ENCODE measurements around the gene EPHB3.

EPHB3 gene

DNA sequence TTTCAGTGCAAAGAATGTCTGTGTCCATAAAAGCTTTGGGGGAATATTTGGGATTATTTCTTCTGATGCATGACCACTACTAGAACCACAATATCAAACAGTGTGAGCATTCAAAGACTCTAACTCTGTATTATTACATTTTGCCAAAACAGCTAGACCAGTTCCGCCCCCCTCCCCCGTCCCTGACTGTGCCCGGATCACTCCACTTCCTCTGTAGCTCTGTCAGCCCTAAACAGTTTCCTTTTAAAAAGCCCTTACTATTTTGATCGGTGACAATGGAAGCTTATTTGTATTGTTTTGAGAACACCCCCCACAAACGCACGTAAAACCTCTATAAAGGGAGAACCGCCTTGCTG lies 36.6 kb upstream of the EPHB3 start:
- Histone ChIP-seq H3K27ac (no peak overlapping the region), H3K27me3 (ENCODE audit: insufficient read depth, low read depth, severe bottlenecking) (no peaks in the 10 kb centered on the region), H3K36me3 (no peaks in the 10 kb centered on the region), H3K4me3 (ENCODE audit: low read depth, low read length) (peak overlapping the region; percentile 53), H3K9me3 (ENCODE audit: severe bottlenecking) (no peaks in the 10 kb centered on the region)
- no peak for DNase-seq
- TF ChIP-seq, protein P1, sequence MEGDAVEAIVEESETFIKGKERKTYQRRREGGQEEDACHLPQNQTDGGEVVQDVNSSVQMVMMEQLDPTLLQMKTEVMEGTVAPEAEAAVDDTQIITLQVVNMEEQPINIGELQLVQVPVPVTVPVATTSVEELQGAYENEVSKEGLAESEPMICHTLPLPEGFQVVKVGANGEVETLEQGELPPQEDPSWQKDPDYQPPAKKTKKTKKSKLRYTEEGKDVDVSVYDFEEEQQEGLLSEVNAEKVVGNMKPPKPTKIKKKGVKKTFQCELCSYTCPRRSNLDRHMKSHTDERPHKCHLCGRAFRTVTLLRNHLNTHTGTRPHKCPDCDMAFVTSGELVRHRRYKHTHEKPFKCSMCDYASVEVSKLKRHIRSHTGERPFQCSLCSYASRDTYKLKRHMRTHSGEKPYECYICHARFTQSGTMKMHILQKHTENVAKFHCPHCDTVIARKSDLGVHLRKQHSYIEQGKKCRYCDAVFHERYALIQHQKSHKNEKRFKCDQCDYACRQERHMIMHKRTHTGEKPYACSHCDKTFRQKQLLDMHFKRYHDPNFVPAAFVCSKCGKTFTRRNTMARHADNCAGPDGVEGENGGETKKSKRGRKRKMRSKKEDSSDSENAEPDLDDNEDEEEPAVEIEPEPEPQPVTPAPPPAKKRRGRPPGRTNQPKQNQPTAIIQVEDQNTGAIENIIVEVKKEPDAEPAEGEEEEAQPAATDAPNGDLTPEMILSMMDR (IDR thresholded peaks at IDR 0.05; ENCODE audit: low read depth, low read length) = no peak

DNA sequence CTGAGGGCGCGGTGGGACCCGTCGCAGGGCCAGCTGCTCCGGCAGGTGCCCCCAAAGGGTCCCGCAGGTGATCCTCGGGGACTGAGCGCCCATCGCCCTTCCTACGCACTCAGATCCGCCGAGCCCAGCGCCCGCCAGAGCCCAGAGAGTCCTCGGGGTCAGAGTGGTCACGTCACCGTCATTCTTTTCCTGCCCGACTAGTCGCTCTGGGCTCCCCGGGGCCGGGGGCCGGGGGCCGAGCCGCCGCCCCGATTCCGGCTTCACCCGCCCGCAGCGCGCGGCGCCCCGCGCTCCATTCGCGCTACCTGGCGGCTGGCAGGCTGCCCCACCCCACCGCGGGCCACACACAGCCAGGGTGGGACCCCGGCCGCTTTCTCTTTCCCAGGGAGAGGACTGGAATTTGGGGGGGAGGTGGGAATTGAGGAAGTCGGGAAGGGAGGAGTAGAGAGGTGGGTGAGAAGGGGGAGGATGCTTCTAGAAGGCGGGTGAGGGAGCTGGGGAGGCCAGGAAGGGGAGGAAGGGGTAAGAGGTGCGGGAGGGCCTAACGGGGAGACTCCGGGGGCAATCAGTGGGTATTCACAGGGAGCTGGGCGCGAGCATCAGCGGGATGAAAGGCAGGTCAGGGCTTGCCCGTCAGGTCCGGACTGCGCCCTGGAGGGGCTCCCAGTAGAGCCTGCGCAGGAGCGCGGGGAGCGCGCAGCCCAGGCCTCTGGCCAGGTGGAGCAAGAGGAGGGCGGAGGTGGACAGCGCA lies 36.1 kb upstream of the EPHB3 start:
- Histone ChIP-seq H3K4me3 (ENCODE audit: low read depth, low read length) (peak overlapping the region; percentile 53), H3K27ac (no peak overlapping the region), H3K36me3 (no peaks in the 10 kb centered on the region), H3K9me3 (ENCODE audit: severe bottlenecking) (no peaks in the 10 kb centered on the region), H3K27me3 (ENCODE audit: insufficient read depth, low read depth, severe bottlenecking) (no peaks in the 10 kb centered on the region)
- no peak for DNase-seq
- TF ChIP-seq, protein P1 (IDR thresholded peaks at IDR 0.05; ENCODE audit: low read depth, low read length) = no peak

GRCh38 chr3:184526088-184526433 lies 35.5 kb upstream of the EPHB3 start:
- no peak overlapping the region for H3K27ac ChIP-seq
- no peak for DNase-seq
- TF ChIP-seq, protein P1 (IDR thresholded peaks at IDR 0.05; ENCODE audit: low read depth, low read length) = no peak
- no peaks in the 10 kb centered on the region for H3K27me3 ChIP-seq (ENCODE audit: insufficient read depth, low read depth, severe bottlenecking)
- H3K4me3 ChIP-seq (ENCODE audit: low read depth, low read length) = no peak overlapping the region
- no peaks in the 10 kb centered on the region for H3K36me3 ChIP-seq
- H3K9me3 ChIP-seq (ENCODE audit: severe bottlenecking) = no peaks in the 10 kb centered on the region

DNA sequence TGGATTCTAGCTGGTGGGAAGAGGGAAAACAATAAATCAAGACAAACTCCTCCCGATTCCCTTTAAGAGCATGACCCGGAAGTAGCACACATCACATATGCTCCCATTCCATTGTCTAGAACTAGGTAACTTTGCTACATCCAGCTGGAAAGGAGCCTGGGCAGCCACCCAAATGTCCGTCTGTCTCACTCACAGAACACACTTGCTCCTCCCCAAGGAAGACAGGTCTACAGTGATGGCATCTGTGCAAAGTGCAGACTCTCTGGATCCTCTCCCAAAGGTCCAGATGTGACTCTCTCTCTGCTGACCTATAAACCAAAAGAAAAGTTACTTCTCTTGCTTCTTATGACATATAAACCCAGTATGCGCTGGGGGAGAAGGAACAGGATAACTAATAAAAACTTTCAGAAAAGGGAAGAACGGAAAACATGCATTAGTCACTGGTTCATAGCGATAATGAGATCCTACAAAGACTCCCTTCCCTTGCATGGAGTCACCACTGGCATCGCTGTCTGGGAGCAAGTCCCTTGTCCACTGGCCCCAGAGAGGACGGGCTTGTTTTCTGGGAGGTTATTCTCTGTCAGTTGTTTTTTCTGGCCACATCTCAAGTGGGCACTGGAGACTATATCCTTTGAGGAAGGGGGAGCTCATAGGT lies 29.8 kb upstream of the EPHB3 start:
- Histone ChIP-seq H3K36me3 (no peaks in the 10 kb centered on the region), H3K27ac (no peak overlapping the region), H3K9me3 (ENCODE audit: severe bottlenecking) (no peaks in the 10 kb centered on the region), H3K27me3 (ENCODE audit: insufficient read depth, low read depth, severe bottlenecking) (no peaks in the 10 kb centered on the region), H3K4me3 (ENCODE audit: low read depth, low read length) (no peak overlapping the region)
- TF ChIP-seq, protein P1 (IDR thresholded peaks at IDR 0.05; ENCODE audit: low read depth, low read length) = no peak
- no peak for DNase-seq

GRCh38 chr3:184532940-184533732 lies 28.4 kb upstream of the EPHB3 start:
- no peaks in the 10 kb centered on the region for H3K9me3 ChIP-seq (ENCODE audit: severe bottlenecking)
- H3K4me3 ChIP-seq (ENCODE audit: low read depth, low read length) = no peak overlapping the region
- no peak for DNase-seq
- TF ChIP-seq, protein P1 (IDR thresholded peaks at IDR 0.05; ENCODE audit: low read depth, low read length) = no peak
- no peaks in the 10 kb centered on the region for H3K36me3 ChIP-seq
- no peaks in the 10 kb centered on the region for H3K27me3 ChIP-seq (ENCODE audit: insufficient read depth, low read depth, severe bottlenecking)
- no peak overlapping the region for H3K27ac ChIP-seq

All from WERI-Rb-1 (cell line).